Esophagus muscularis mucosa (tissue), 3 donors: Measurements from ENCODE around the gene WASF3.

ENCODE experiments used
- CTCF ChIP-seq, 3 experiments: fragments of 200-600 bp in 2 of 3; fragments of 450-650 bp in 1 of 3; sonication (generic) in 2 of 3; IDR thresholded peaks; one replicate each; pipeline ENCODE4 v1.5.1; 2017 to 2019; ENCODE audit warnings: antibody characterized with exemption in 3 of 3, mild to moderate bottlenecking in 2 of 3, moderate library complexity in 1 of 3
- POLR2A ChIP-seq: fragments of 450-650 bp; IDR thresholded peaks from one replicate; pipeline ENCODE4 v1.6.1; 2017; ENCODE audit warnings: antibody characterized with exemption, moderate library complexity, mild to moderate bottlenecking, low read depth

DNA sequence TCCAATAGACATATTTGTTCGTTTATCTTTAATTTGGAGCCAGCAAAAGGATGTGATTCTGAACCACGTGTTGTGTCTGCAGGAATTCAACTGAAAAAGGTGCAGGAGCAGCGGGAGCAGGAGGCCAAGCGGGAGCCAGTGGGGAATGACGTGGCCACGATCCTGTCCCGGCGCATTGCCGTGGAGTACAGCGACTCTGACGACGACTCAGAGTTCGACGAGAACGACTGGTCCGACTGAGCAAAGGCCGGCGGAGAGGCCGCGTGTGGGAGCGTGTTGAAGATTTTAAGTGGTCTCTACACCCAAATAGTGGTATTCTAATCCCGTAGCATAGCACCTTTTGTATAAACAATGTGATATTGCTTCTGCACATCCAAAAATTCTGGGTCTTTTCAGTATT is 128.1 kb downstream of the WASF3 start:
- TF ChIP-seq CTCF (IDR thresholded peaks at IDR 0.05) (no peak), POLR2A (no peak)
